ENCODE measurements around the gene C12orf76. TPM values are rescaled to one million over a fixed set of nuclear protein-coding genes. Genes with fewer than 3 reads are reported as not detected.
"Not testable (repeated sequence)": the region's sequence is repeated elsewhere in the genome, so short reads cannot be mapped to it uniquely, and the experiment has no call there.

C12orf76 gene
- total RNA-seq, 1 donor from 2014 or later, result 24.8 TPM

GRCh38 chr12:110062241-110062640 lies 13.9 kb upstream of the C12orf76 start:
- ChIA-PET POLR2A (interaction anchor here (0.6 kb wide), 2 partner anchors 22 to 219 kb away, joined by 3 to 6 read pairs; partner anchors contain the start of gene ATP2A2), CTCF (no interaction called here)
- intact Hi-C loops (cut with micrococcal nuclease), result no loop called here
- Mint-ChIP-seq H3K4me3 (no peak overlapping the region), H3K9me3 (no peaks in the 10 kb centered on the region), H3K36me3 (ENCODE audit: low read depth) (no peaks in the 10 kb centered on the region), H3K27me3 (no peaks in the 10 kb centered on the region), H3K27ac (no peak overlapping the region), H3K4me1 (no peaks in the 10 kb centered on the region)
- DNase-seq (no peak), ATAC-seq (ENCODE audit: low read depth) (no peak)
- no peak for TF ChIP-seq CTCF (IDR thresholded peaks at IDR 0.05)

- DNase-seq (no peak), ATAC-seq (ENCODE audit: low read depth) (no peak)
- Mint-ChIP-seq H3K27me3 (no peaks in the 10 kb centered on the region), H3K36me3 (ENCODE audit: low read depth) (no peaks in the 10 kb centered on the region), H3K27ac (no peak overlapping the region), H3K9me3 (no peaks in the 10 kb centered on the region), H3K4me3 (no peak overlapping the region), H3K4me1 (no peaks in the 10 kb centered on the region)
- ChIA-PET CTCF (no interaction called here), POLR2A (interaction anchor here (1.4 kb wide), 1 partner anchor 10 kb away, joined by 5 read pairs; no protein-coding TSS in a partner anchor)
- TF ChIP-seq CTCF (IDR thresholded peaks at IDR 0.05), result no peak
- intact Hi-C loops (cut with micrococcal nuclease), result no loop called here
Measured at GRCh38 chr12:110059651-110060000, 11.3 kb upstream of the C12orf76 start.

- intact Hi-C loops (cut with micrococcal nuclease), result no loop called here
- ATAC-seq (ENCODE audit: low read depth), result no peak
- no peak for DNase-seq
- CTCF ChIA-PET, result no interaction called here
- H3K4me3 Mint-ChIP-seq, result no peak overlapping the region
- POLR2A ChIA-PET, result interaction anchor here (1.4 kb wide), 1 partner anchor 9 kb away, joined by 5 read pairs; no protein-coding TSS in a partner anchor
- no peak for TF ChIP-seq CTCF (IDR thresholded peaks at IDR 0.05)
- H3K9me3 Mint-ChIP-seq, result no peaks in the 10 kb centered on the region
- H3K36me3 Mint-ChIP-seq (ENCODE audit: low read depth), result no peaks in the 10 kb centered on the region
- no peaks in the 10 kb centered on the region for H3K4me1 Mint-ChIP-seq
- no peak overlapping the region for H3K27ac Mint-ChIP-seq
- no peaks in the 10 kb centered on the region for H3K27me3 Mint-ChIP-seq
Measured at GRCh38 chr12:110058875-110059615, 10.7 kb upstream of the C12orf76 start.

- POLR2A ChIA-PET, DNase-seq: not testable (repeated sequence)
Measured at GRCh38 chr12:110056643-110057042, 8.3 kb upstream of the C12orf76 start.

GRCh38 chr12:110055375-110056352 lies 7.3 kb upstream of the C12orf76 start:
- DNase-seq; H3K4me1 Mint-ChIP-seq; CTCF ChIA-PET; POLR2A ChIA-PET; ATAC-seq (ENCODE audit: low read depth); intact Hi-C loops (cut with micrococcal nuclease); H3K27ac Mint-ChIP-seq; H3K36me3 Mint-ChIP-seq (ENCODE audit: low read depth); H3K9me3 Mint-ChIP-seq; H3K4me3 Mint-ChIP-seq; H3K27me3 Mint-ChIP-seq: not testable (repeated sequence)

More at GRCh38 chr12:110056643-110057042, 8.3 kb upstream of the C12orf76 start:
- H3K27ac Mint-ChIP-seq; CTCF ChIA-PET; intact Hi-C loops (cut with micrococcal nuclease); H3K27me3 Mint-ChIP-seq; H3K36me3 Mint-ChIP-seq (ENCODE audit: low read depth); ATAC-seq (ENCODE audit: low read depth); H3K4me1 Mint-ChIP-seq; H3K9me3 Mint-ChIP-seq; H3K4me3 Mint-ChIP-seq: not testable (repeated sequence)

GRCh38 chr12:110050927-110051326 lies 2.6 kb upstream of the C12orf76 start:
- ATAC-seq (ENCODE audit: low read depth) (no peak), DNase-seq (no peak)
- H3K4me3 Mint-ChIP-seq, result no peak overlapping the region
- CTCF ChIA-PET, result no interaction called here
- H3K4me1 Mint-ChIP-seq, result peaks cover 48% of the 10 kb centered on the region
- intact Hi-C loops (cut with micrococcal nuclease), result no loop called here
- H3K27me3 Mint-ChIP-seq, result no peaks in the 10 kb centered on the region
- no peaks in the 10 kb centered on the region for H3K9me3 Mint-ChIP-seq
- POLR2A ChIA-PET, result interaction anchor here (1.5 kb wide), 1 partner anchor 52 kb away, joined by 3 read pairs; the partner anchor contains the start of gene ANKRD13A
- peaks cover 8% of the 10 kb centered on the region for H3K36me3 Mint-ChIP-seq (ENCODE audit: low read depth)
- no peak for TF ChIP-seq CTCF (IDR thresholded peaks at IDR 0.05)
- H3K27ac Mint-ChIP-seq, result peak overlapping the region; percentile 56

GRCh38 chr12:110049666-110050065 lies 1.3 kb upstream of the C12orf76 start:
- DNase-seq; H3K9me3 Mint-ChIP-seq; ATAC-seq (ENCODE audit: low read depth); H3K27me3 Mint-ChIP-seq: not testable (repeated sequence)
- H3K4me1 Mint-ChIP-seq, result peaks cover 50% of the 10 kb centered on the region
- intact Hi-C loops (cut with micrococcal nuclease), result loop anchor here (2.0 kb wide), 1 partner anchor 51 kb away; no protein-coding TSS in a partner anchor
- POLR2A ChIA-PET, result interaction anchor here (1.0 kb wide), 2 partner anchors 9 to 30 kb away, joined by 3 to 5 read pairs; no protein-coding TSS in a partner anchor
- CTCF ChIA-PET, result interaction anchor here (0.6 kb wide), 1 partner anchor 30 kb away, joined by 3 read pairs; no protein-coding TSS in a partner anchor
- peaks cover 10% of the 10 kb centered on the region for H3K36me3 Mint-ChIP-seq (ENCODE audit: low read depth)
- peak overlapping the region; percentile 95 for H3K4me3 Mint-ChIP-seq
- peak overlapping the region; percentile 100 for H3K27ac Mint-ChIP-seq

- peak; percentile 61 for DNase-seq
Measured at GRCh38 chr12:110049034-110049433, 712 bp upstream of the C12orf76 start.

More at GRCh38 chr12:110049034-110049433, 712 bp upstream of the C12orf76 start:
- H3K9me3 Mint-ChIP-seq, CTCF ChIA-PET, H3K27me3 Mint-ChIP-seq: not testable (repeated sequence)
- intact Hi-C loops (cut with micrococcal nuclease), result loop anchor here (2.0 kb wide), 1 partner anchor 52 kb away; no protein-coding TSS in a partner anchor
- Mint-ChIP-seq H3K4me1 (peaks cover 50% of the 10 kb centered on the region), H3K36me3 (ENCODE audit: low read depth) (peaks cover 11% of the 10 kb centered on the region), H3K27ac (peak overlapping the region; percentile 100), H3K4me3 (peak overlapping the region; percentile 95)
- POLR2A ChIA-PET, result interaction anchor here (1.0 kb wide), 1 partner anchor 30 kb away, joined by 3 read pairs; no protein-coding TSS in a partner anchor
- peak; percentile 20 for ATAC-seq (ENCODE audit: low read depth)

All from activated B cell treated with CpG ODN at 0.5 μM for 24 hours (primary cell).